ENCODE results near the gene MTFR2.

MTFR2 gene

DNA sequence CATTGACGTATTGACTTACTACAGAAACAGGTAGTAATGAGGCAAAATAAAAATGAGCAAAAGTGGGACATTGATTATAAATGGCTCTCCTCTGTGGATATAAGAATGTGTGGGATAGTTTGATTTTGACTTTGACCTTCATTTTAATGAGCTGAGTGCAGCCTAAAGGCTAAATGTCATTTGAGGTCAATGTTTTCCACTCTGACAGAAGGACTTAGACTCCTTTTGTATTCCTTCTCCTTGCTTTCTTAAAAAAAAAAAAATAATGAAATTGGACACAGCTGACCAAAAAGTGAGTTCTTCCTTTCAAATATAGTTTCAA is 68.6 kb downstream of the MTFR2 start:
- DNase-seq = no peak

Data from NCI-H510A (cell line).